H1 (cell line): Measurements from ENCODE around the gene TTC28. TPM values are rescaled to one million over a fixed set of nuclear protein-coding genes. Genes with fewer than 3 reads are reported as not detected.

Experiments
- CTCF ChIA-PET: fragments of 300-600 bp; sonication (Branson Sonifier 250); formaldehyde crosslinking; loops from one replicate; lab custom pipeline; 2021; ENCODE audit not compliant: partially characterized antibody; lab: Charles Lee
- POLR2A ChIA-PET: fragments of 300-600 bp; sonication (Branson Sonifier 250); formaldehyde crosslinking; loops from one replicate; lab custom pipeline; 2021; ENCODE audit warnings: inconsistent platforms; ENCODE audit not compliant: partially characterized antibody; lab: Charles Lee
- DNase-seq, 2 experiments: peaks; one replicate each; pipeline versions ENCODE4 v3.0.0 to v3.0.0-alpha.2; 2010 to 2022; ENCODE audit warnings: low spot score in 2 of 2, low read depth in 1 of 2, mixed read lengths in 1 of 2
- FAIRE-seq: peaks from 2 replicates; lab custom pipeline; 2011; peaks lifted over from hg19 to GRCh38; lab: Jason Lieb, UNC
- H2AFZ ChIP-seq: 2 replicates; pipeline ENCODE4 v1.8.1; 2012; ENCODE audit warnings: low read length, inconsistent platforms
- H2AK5ac ChIP-seq: 2 replicates; pipeline ENCODE4 v1.6.1; 2013; ENCODE audit warnings: low read depth, low read length
- H2BK120ac ChIP-seq: replicated peaks from 2 replicates; pipeline ENCODE3; 2013; ENCODE audit warnings: low read depth, low read length, inconsistent platforms
- H2BK12ac ChIP-seq: 2 replicates; pipeline ENCODE4 v1.6.1; 2013; ENCODE audit warnings: low read depth, low read length
- H2BK15ac ChIP-seq: 2 replicates; pipeline ENCODE4 v1.6.1; 2013; ENCODE audit warnings: low read length
- H2BK20ac ChIP-seq: 2 replicates; pipeline ENCODE4 v1.6.1; 2013; ENCODE audit warnings: low read length
- H2BK5ac ChIP-seq: 2 replicates; pipeline ENCODE4 v1.6.1; 2013; ENCODE audit warnings: low read depth, low read length
- H3K14ac ChIP-seq: 2 replicates; pipeline ENCODE4 v1.6.1; 2013; ENCODE audit warnings: inconsistent platforms; ENCODE audit not compliant: insufficient read length
- H3K18ac ChIP-seq: 2 replicates; pipeline ENCODE4 v1.6.1; 2013; ENCODE audit warnings: low read length; ENCODE audit errors: extremely low read depth
- H3K23ac ChIP-seq: 2 replicates; pipeline ENCODE4 v1.6.1; 2013; ENCODE audit warnings: inconsistent platforms; ENCODE audit not compliant: insufficient read length
- H3K23me2 ChIP-seq: 2 replicates; pipeline ENCODE4 v1.6.1; 2013; ENCODE audit warnings: low read depth, low read length
- H3K27ac ChIP-seq: 2 replicates; pipeline ENCODE4 v1.6.1; 2011; ENCODE audit warnings: low read depth, low read length, inconsistent platforms
- H3K27me3 ChIP-seq, 4 experiments: replicated peaks in 1 of 4; 1 replicate in 1 of 4; 2 replicates in 3 of 4; pipeline versions ENCODE4 v1.6.1 to v1.8.1; 2011 to 2013; ENCODE audit warnings: low read length in 3 of 4, mild to moderate bottlenecking in 3 of 4, inconsistent platforms in 2 of 4, mixed read lengths in 2 of 4, moderate library complexity in 1 of 4; ENCODE audit not compliant: control insufficient read depth in 3 of 4, insufficient read depth in 3 of 4; ENCODE audit errors: extremely low read depth in 1 of 4
- H3K36me3 ChIP-seq, 4 experiments: 2 replicates each; pipeline versions ENCODE4 v1.6.1 to v1.8.1; 2011 to 2013; ENCODE audit warnings: mild to moderate bottlenecking in 4 of 4, low read length in 3 of 4, moderate library complexity in 2 of 4, control low read depth in 1 of 4, inconsistent platforms in 1 of 4; ENCODE audit not compliant: insufficient read depth in 4 of 4, control insufficient read depth in 2 of 4
- H3K4ac ChIP-seq: replicated peaks from 2 replicates; pipeline ENCODE3; 2013; ENCODE audit warnings: low read length, low read depth, mixed read lengths, inconsistent platforms; ENCODE audit not compliant: insufficient read length
- H3K4me1 ChIP-seq, 4 experiments: replicated peaks in 1 of 4; 1 replicate in 1 of 4; 2 replicates in 3 of 4; pipeline versions ENCODE4 v1.6.1 to v1.8.1; 2011 to 2013; ENCODE audit warnings: low read length in 3 of 4, inconsistent platforms in 2 of 4, mixed read lengths in 1 of 4; ENCODE audit not compliant: insufficient read depth in 4 of 4, control insufficient read depth in 3 of 4
- H3K4me2 ChIP-seq, 2 experiments: 2 replicates each; pipeline versions ENCODE4 v1.6.1 to v1.8.1; 2011 to 2013; ENCODE audit warnings: low read depth in 2 of 2, low read length in 2 of 2, control low read depth in 1 of 2, inconsistent platforms in 1 of 2, mild to moderate bottlenecking in 1 of 2; ENCODE audit not compliant: insufficient read depth in 1 of 2
- H3K4me3 ChIP-seq, 4 experiments: fragments of 200-600, 300-600 bp in 1 of 4; sonication (generic), shearing (Covaris generic), sonication (Bioruptor Twin) in 1 of 4; 2 replicates each; pipeline versions ENCODE4 v1.5.1 to v1.8.1; 2011 to 2016; ENCODE audit warnings: low read length in 4 of 4, low read depth in 3 of 4, control low read depth in 2 of 4, inconsistent platforms in 2 of 4, mild to moderate bottlenecking in 2 of 4, mixed read lengths in 1 of 4, moderate library complexity in 1 of 4; ENCODE audit not compliant: insufficient read depth in 2 of 4; ENCODE audit errors: extremely low read depth in 1 of 4
- H3K56ac ChIP-seq: replicated peaks from 2 replicates; pipeline ENCODE3; 2013; ENCODE audit warnings: low read depth, mild to moderate bottlenecking, mixed read lengths, low read length, inconsistent platforms; ENCODE audit not compliant: insufficient read length
- H3K79me1 ChIP-seq: 2 replicates; pipeline ENCODE4 v1.6.1; 2013; ENCODE audit warnings: low read depth, low read length, control low read depth
- H3K79me2 ChIP-seq, 2 experiments: 2 replicates each; pipeline versions ENCODE4 v1.6.1 to v1.8.1; 2012 to 2013; ENCODE audit warnings: low read length in 2 of 2, mild to moderate bottlenecking in 2 of 2, inconsistent platforms in 1 of 2; ENCODE audit not compliant: insufficient read depth in 2 of 2, control insufficient read depth in 1 of 2
- H3K9ac ChIP-seq, 4 experiments: replicated peaks in 1 of 4; 1 replicate in 1 of 4; 2 replicates in 3 of 4; pipeline versions ENCODE4 v1.6.1 to v1.8.1; 2011 to 2013; ENCODE audit warnings: low read depth in 3 of 4, low read length in 3 of 4, control low read depth in 2 of 4, mild to moderate bottlenecking in 2 of 4, moderate library complexity in 2 of 4, inconsistent platforms in 1 of 4; ENCODE audit errors: extremely low read depth in 1 of 4
- H3K9me3 ChIP-seq, 2 experiments: 2 replicates each; pipeline versions ENCODE4 v1.6.1 to v1.8.1; 2012 to 2013; ENCODE audit warnings: mild to moderate bottlenecking in 2 of 2, moderate library complexity in 2 of 2, control low read depth in 1 of 2, inconsistent platforms in 1 of 2, low read depth in 1 of 2, low read length in 1 of 2, mixed read lengths in 1 of 2; ENCODE audit not compliant: insufficient read depth in 2 of 2
- H4K20me1 ChIP-seq, 2 experiments: replicated peaks in 1 of 2; 2 replicates each; pipeline versions ENCODE3 to v1.8.1; 2011 to 2013; ENCODE audit warnings: inconsistent platforms in 2 of 2, low read length in 2 of 2, mild to moderate bottlenecking in 1 of 2; ENCODE audit not compliant: insufficient read depth in 2 of 2, control insufficient read depth in 1 of 2
- H4K5ac ChIP-seq: 2 replicates; pipeline ENCODE4 v1.6.1; 2013; ENCODE audit warnings: low read length, low read depth, mixed read lengths, inconsistent platforms; ENCODE audit not compliant: insufficient read length
- H4K8ac ChIP-seq: 2 replicates; pipeline ENCODE4 v1.8.0; 2013; ENCODE audit warnings: mild to moderate bottlenecking, moderate library complexity, low read length, inconsistent platforms; ENCODE audit not compliant: insufficient read depth; ENCODE audit errors: extremely low read depth
- H4K91ac ChIP-seq: replicated peaks from 2 replicates; pipeline ENCODE3; 2013; ENCODE audit warnings: low read length, mixed read lengths, inconsistent platforms; ENCODE audit not compliant: insufficient read length
- CTCF ChIP-seq, 3 experiments: IDR thresholded peaks; 1 replicate in 2 of 3; 2 replicates in 1 of 3; pipeline versions ENCODE4 v1.5.1 to v1.6.1; 2011; ENCODE audit warnings: low read length in 3 of 3, mild to moderate bottlenecking in 3 of 3, inconsistent platforms in 2 of 3, low read depth in 1 of 3, moderate library complexity in 1 of 3; ENCODE audit not compliant: insufficient read depth in 1 of 3; ENCODE audit errors: control extremely low read depth in 1 of 3
- GTF2F1 ChIP-seq: IDR thresholded peaks from 2 replicates; pipeline ENCODE4 v1.6.1; 2012; ENCODE audit warnings: low read depth, low read length, improper control_type of control experiment, borderline replicate concordance
- RXRA ChIP-seq: IDR thresholded peaks from 2 replicates; pipeline ENCODE4 v1.6.1; 2011; ENCODE audit warnings: low read depth, mild to moderate bottlenecking, low read length, moderate library complexity; ENCODE audit not compliant: insufficient read depth
- SIN3A ChIP-seq, 2 experiments: IDR thresholded peaks in 1 of 2; conservative IDR thresholded peaks in 1 of 2; 2 replicates each; pipeline ENCODE4 v1.6.1; 2011 to 2012; ENCODE audit warnings: low read length in 2 of 2, improper control_type of control experiment in 1 of 2, low read depth in 1 of 2, mild to moderate bottlenecking in 1 of 2
- SP4 ChIP-seq: IDR thresholded peaks from 2 replicates; pipeline ENCODE4 v1.6.1; 2012; ENCODE audit warnings: low read length, inconsistent platforms
- SUZ12 ChIP-seq: fragments of 200-600 bp; sonication (generic); IDR thresholded peaks from 2 replicates; pipeline ENCODE4 v1.6.1; 2012; ENCODE audit warnings: mild to moderate bottlenecking, inconsistent platforms, low read length, moderate library complexity, mixed read lengths
- TAF1 ChIP-seq: IDR thresholded peaks from 2 replicates; pipeline ENCODE4 v1.6.1; 2011; ENCODE audit warnings: mild to moderate bottlenecking, low read depth, low read length
- WGBS, 2 experiments: shearing (Covaris generic) in 1 of 2; methylation state at CpG; one replicate each; pipeline versions ENCODE4 v1.1.6 to v1.1.7; 2013 to 2015; ENCODE audit warnings: low lambda C conversion rate in 2 of 2, mixed read lengths in 2 of 2, inconsistent platforms in 1 of 2, low coverage in 1 of 2, missing lambda C conversion rate in 1 of 2; ENCODE audit not compliant: insufficient replicate concordance in 2 of 2, insufficient coverage in 1 of 2, insufficient read length in 1 of 2; ENCODE audit errors: extremely low coverage in 1 of 2, missing lambda C conversion rate in 1 of 2; 5-methylcytosine and 5-hydroxymethylcytosine counted together
- polyA plus RNA-seq, 7 experiments: library from polyadenylated mRNA; depleted of rRNA in 3 of 7; stranded (reverse) in 5 of 7; unstranded in 2 of 7; fragments of >200 nt in 5 of 7; fragments of 200-250 nt in 2 of 7; gene quantifications; 1 replicate in 5 of 7; 2 replicates in 1 of 7; 4 replicates in 1 of 7; pipeline versions ENCODE4 v1.2.1 to v1.2.3, GENCODE V29; 2011 to 2013; ENCODE audit warnings: missing spikeins in 2 of 7, mixed read lengths in 2 of 7
- total RNA-seq: library from RNA; stranded (reverse); fragmentation: NEBNext Ultra II Directional; extraction: Animal tissue kit (Norgen Biotek cat#: 25700); gene quantifications from 2 replicates; pipeline ENCODE4 v1.2.1, GENCODE V29; 2021
- TF ChIP-seq, protein P1 (sequence below): IDR thresholded peaks from 2 replicates; pipeline ENCODE4 v1.6.1; 2012; ENCODE audit warnings: inconsistent platforms

The TTC28 gene
- total and polyA plus RNA-seq, 2 of the 8 experiments (the other 6 are each of a cell fraction or from before 2014, with no cell fraction given), result 2.6 to 12.6 TPM

DNA sequence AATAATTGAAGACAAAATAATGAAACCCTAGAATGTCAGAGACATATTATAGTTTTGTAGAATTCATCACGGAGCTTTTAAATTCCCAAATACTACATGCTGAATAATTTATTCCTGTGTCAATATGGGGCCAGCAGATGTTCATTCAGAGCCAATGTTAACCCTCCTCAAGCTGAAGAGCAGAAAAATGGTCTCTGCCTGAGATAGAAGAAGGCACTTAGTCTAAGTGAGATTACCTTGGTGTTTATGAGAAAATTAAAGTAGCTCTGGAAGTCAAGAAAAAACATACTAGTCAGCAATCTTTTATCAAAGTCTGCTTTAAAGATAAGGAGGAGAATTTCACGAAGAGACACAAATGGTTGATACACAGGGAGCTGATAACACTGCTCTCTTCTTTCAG, 328.2 kb downstream of the TTC28 start:
- no peak overlapping the region for H4K8ac ChIP-seq
- H4K91ac ChIP-seq, result no peak overlapping the region
- H3K79me1 ChIP-seq, result peaks cover 3% of the 10 kb centered on the region; the same call in 1 of the 2 replicates
- H3K27me3 ChIP-seq, result no peaks in the 10 kb centered on the region
- H3K14ac ChIP-seq, result no peak overlapping the region
- no peaks in the 10 kb centered on the region for H3K4me1 ChIP-seq
- no peak for DNase-seq
- H3K27ac ChIP-seq, result no peak overlapping the region
- H3K23ac ChIP-seq, result no peak overlapping the region
- TF ChIP-seq GTF2F1, result no peak
- TF ChIP-seq, protein P1, sequence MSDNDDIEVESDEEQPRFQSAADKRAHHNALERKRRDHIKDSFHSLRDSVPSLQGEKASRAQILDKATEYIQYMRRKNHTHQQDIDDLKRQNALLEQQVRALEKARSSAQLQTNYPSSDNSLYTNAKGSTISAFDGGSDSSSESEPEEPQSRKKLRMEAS, result no peak
- no peak for TF ChIP-seq SP4
- TF ChIP-seq RXRA, result no peak
- no peak for TF ChIP-seq SUZ12
- TF ChIP-seq SIN3A (conservative IDR thresholded peaks at IDR 0.05 in 1 of 2, IDR thresholded peaks at IDR 0.05 in 1 of 2; ENCODE audit: low read depth in 1 of 2, low read length in 2 of 2), result no peak
- no peak for TF ChIP-seq CTCF (IDR thresholded peaks at IDR 0.05; ENCODE audit: control extremely low read depth in 1 of 3, insufficient read depth in 1 of 3, low read depth in 1 of 3, low read length in 3 of 3)
- no peak for TF ChIP-seq TAF1
- no peak overlapping the region for H3K56ac ChIP-seq
- H3K23me2 ChIP-seq, result no peaks in the 10 kb centered on the region
- no peaks in the 10 kb centered on the region for H3K79me2 ChIP-seq
- H4K5ac ChIP-seq, result no peak overlapping the region
- ChIA-PET CTCF (interaction anchor here (0.6 to 1.5 kb wide), 2 partner anchors 320 to 336 kb away, joined by 4 to 6 read pairs; no protein-coding TSS in a partner anchor), POLR2A (no interaction called here)
- no peak overlapping the region for H3K4me2 ChIP-seq
- H2BK12ac ChIP-seq, result no peak overlapping the region
- H3K4me3 ChIP-seq, result no peak overlapping the region
- no peak overlapping the region for H2BK120ac ChIP-seq
- FAIRE-seq, result no peak
- H2BK5ac ChIP-seq, result no peak overlapping the region
- no peak overlapping the region for H2BK20ac ChIP-seq
- H2AFZ ChIP-seq, result no peak overlapping the region
- WGBS, 2 experiments, result 86% methylated on average over 2 of the region's 2 CpGs; no CpG with 5 or more reads in 1 of the 2 experiments
- no peaks in the 10 kb centered on the region for H4K20me1 ChIP-seq
- H3K36me3 ChIP-seq, result no peaks in the 10 kb centered on the region
- no peak overlapping the region for H2BK15ac ChIP-seq
- no peaks in the 10 kb centered on the region for H3K9me3 ChIP-seq
- no peak overlapping the region for H3K4ac ChIP-seq
- no peak overlapping the region for H2AK5ac ChIP-seq
- no peak overlapping the region for H3K18ac ChIP-seq
- no peak overlapping the region for H3K9ac ChIP-seq
